Measurements from ENCODE around the gene PDE9A. TPM values are rescaled to one million over a fixed set of nuclear protein-coding genes. Genes with fewer than 3 reads are reported as not detected.
A peak's percentile ranks its signal among the peaks of the same experiment; 100 is the strongest.

PDE9A gene
- total RNA-seq, 1 experiment from 2014 or later = not detected

DNA sequence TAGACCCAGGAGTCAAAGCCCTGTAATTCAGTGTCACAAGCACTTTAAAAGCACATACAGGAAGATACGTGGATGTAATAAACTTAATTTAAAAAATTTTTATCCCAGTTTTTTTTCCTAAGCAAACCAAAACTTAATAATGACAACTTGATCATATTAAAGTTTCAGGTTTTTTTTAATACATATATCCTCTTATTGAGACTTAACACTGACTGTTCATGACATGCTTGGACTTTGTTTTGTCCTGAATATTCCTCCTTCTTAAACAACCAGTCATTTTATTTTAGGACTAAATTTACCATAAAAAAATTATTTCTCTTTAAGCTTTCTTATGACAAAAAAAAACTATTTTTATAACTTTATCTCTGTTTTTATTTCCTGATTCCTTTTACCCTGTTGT lies 161.8 kb downstream of the PDE9A start:
- DNase-seq = no peak
- Histone ChIP-seq H3K9me2 (replicated peaks; ENCODE audit: insufficient read depth, low read length) (no peaks in the 10 kb centered on the region), H3K4me3 (ENCODE audit: low read length) (no peak overlapping the region), H3K27me3 (ENCODE audit: low read length) (no peaks in the 10 kb centered on the region), H3K9ac (ENCODE audit: low read length) (no peak overlapping the region), H3K27ac (ENCODE audit: low read length) (no peak overlapping the region), H3K4me2 (ENCODE audit: low read depth, low read length, poor library complexity, severe bottlenecking) (no peak overlapping the region), H3K36me3 (ENCODE audit: insufficient read depth, low read length) (no peaks in the 10 kb centered on the region), H4K20me1 (ENCODE audit: insufficient read depth, low read depth, low read length) (0 out of 2 replicates have a peak, but pooled peaks cover 3% of the 10 kb centered on the region), H3K79me2 (ENCODE audit: low read length) (no peaks in the 10 kb centered on the region), H3K9me3 (ENCODE audit: low read length) (peaks cover 3% of the 10 kb centered on the region; the same call in 1 of the 2 replicates), H2AFZ (ENCODE audit: low read length) (no peak overlapping the region), H3K4me1 (ENCODE audit: low read length) (no peaks in the 10 kb centered on the region)

- peaks cover 3% of the 10 kb centered on the region; the same call in 1 of the 2 replicates for H3K9me3 ChIP-seq (ENCODE audit: low read length)
These were observed 164.9 kb downstream of the PDE9A start for GRCh38 chr21:42818328-42818749.

DNA sequence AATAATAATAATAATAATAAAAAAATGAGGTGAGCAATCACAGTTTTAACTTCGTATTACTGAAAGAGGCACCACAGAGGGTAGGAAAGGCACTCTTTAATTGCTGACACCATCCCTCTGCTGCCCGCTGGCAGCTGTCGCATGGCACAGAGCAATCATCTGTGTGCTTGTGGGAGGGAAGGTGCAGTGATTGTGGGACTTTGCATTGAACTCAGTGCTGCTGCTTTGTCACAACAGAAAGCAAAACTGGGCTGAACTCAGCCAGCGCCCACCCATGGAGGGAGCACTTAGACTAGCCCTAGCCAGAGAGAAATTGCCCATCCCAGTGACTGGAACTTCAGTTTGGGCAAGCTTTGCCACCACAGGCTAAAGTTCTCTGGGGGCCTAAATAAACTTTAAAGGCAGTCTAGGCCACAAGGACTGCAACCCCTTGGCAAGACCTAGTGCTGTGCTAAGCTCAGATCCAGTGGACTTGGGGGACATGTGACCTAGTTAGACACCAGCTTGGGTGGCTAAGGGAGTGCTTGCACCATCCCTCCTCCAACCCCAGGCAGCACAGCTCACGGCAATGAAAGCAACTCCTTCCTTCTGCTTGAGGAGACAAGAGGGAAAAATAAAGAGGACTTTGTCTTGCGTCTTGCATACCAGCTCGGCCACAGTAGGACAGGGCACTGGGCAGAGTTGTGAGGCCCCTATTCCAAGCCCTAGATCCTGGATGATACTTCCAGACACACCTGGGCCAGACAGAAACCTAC lies 166.6 kb downstream of the PDE9A start:
- Histone ChIP-seq H4K20me1 (ENCODE audit: insufficient read depth, low read depth, low read length) (0 out of 2 replicates have a peak, but pooled peaks cover 3% of the 10 kb centered on the region), H3K79me2 (ENCODE audit: low read length) (no peaks in the 10 kb centered on the region), H3K4me3 (ENCODE audit: low read length) (no peak overlapping the region), H3K4me2 (ENCODE audit: low read depth, low read length, poor library complexity, severe bottlenecking) (no peak overlapping the region), H3K27ac (ENCODE audit: low read length) (no peak overlapping the region), H3K9me2 (replicated peaks; ENCODE audit: insufficient read depth, low read length) (no peaks in the 10 kb centered on the region), H3K9ac (ENCODE audit: low read length) (no peak overlapping the region), H2AFZ (ENCODE audit: low read length) (no peak overlapping the region), H3K27me3 (ENCODE audit: low read length) (no peaks in the 10 kb centered on the region), H3K9me3 (ENCODE audit: low read length) (peaks cover 1% of the 10 kb centered on the region; the same call in 1 of the 2 replicates), H3K36me3 (ENCODE audit: insufficient read depth, low read length) (no peaks in the 10 kb centered on the region), H3K4me1 (ENCODE audit: low read length) (no peaks in the 10 kb centered on the region)
- peak; percentile 29 for DNase-seq

More at GRCh38 chr21:42818328-42818749, 164.9 kb downstream of the PDE9A start:
- H2AFZ ChIP-seq (ENCODE audit: low read length) = no peak overlapping the region
- DNase-seq = peak; percentile 78
- H3K4me3 ChIP-seq (ENCODE audit: low read length) = no peak overlapping the region
- no peaks in the 10 kb centered on the region for H3K27me3 ChIP-seq (ENCODE audit: low read length)
- H3K9ac ChIP-seq (ENCODE audit: low read length) = no peak overlapping the region
- H3K4me1 ChIP-seq (ENCODE audit: low read length) = no peaks in the 10 kb centered on the region
- no peaks in the 10 kb centered on the region for H3K9me2 ChIP-seq (replicated peaks; ENCODE audit: insufficient read depth, low read length)
- no peaks in the 10 kb centered on the region for H3K79me2 ChIP-seq (ENCODE audit: low read length)
- H3K27ac ChIP-seq (ENCODE audit: low read length) = no peak overlapping the region
- no peaks in the 10 kb centered on the region for H3K36me3 ChIP-seq (ENCODE audit: insufficient read depth, low read length)
- H3K4me2 ChIP-seq (ENCODE audit: low read depth, low read length, poor library complexity, severe bottlenecking) = no peak overlapping the region
- 0 out of 2 replicates have a peak, but pooled peaks cover 3% of the 10 kb centered on the region for H4K20me1 ChIP-seq (ENCODE audit: insufficient read depth, low read depth, low read length)

DNA sequence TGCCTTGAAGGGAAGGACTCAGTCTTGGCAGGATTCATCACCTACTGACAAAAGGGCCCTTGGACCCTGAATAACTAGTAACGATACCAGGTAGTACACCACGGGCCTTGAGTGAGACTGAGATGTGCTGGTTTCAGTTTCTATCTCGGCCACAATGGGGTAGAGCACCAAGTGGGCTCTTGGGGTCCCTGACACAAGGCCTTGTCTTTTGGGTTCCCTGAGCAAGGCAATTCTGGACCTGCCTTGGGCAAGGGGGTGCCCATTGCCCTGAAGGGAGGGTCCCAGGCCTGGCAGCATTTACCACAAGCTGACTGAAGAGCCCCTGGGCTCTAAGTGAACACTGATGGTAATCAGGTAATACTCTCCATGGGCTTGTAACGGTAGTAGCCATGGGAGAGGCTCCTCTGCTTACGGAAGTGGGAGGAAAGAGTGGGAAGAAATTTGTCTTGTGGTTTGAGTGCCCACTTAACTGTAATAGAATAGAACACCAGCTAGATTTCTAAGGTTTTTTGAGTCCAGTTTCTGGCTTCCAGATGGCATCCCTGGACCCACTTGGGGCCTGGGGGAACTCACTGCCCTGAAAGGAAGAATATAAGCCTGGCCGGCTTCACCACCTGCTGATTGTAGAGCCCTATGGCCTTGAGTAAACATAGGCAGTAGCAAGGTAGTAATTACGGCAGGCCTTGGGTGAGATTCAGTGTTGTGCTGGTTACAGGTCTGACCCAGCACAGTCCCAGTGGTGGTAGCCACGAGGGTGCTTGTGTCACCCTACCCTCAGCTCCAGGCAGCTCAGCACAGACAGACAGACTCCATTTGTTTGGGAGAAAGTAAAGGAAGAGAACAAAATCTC lies 167.4 kb downstream of the PDE9A start:
- Histone ChIP-seq H4K20me1 (ENCODE audit: insufficient read depth, low read depth, low read length) (0 out of 2 replicates have a peak, but pooled peaks cover 3% of the 10 kb centered on the region), H3K4me3 (ENCODE audit: low read length) (no peak overlapping the region), H3K36me3 (ENCODE audit: insufficient read depth, low read length) (no peaks in the 10 kb centered on the region), H3K27ac (ENCODE audit: low read length) (no peak overlapping the region), H3K9me2 (replicated peaks; ENCODE audit: insufficient read depth, low read length) (no peaks in the 10 kb centered on the region), H3K9me3 (ENCODE audit: low read length) (no peaks in the 10 kb centered on the region), H3K27me3 (ENCODE audit: low read length) (no peaks in the 10 kb centered on the region), H3K4me2 (ENCODE audit: low read depth, low read length, poor library complexity, severe bottlenecking) (no peak overlapping the region), H3K9ac (ENCODE audit: low read length) (no peak overlapping the region), H2AFZ (ENCODE audit: low read length) (no peak overlapping the region), H3K4me1 (ENCODE audit: low read length) (no peaks in the 10 kb centered on the region), H3K79me2 (ENCODE audit: low read length) (no peaks in the 10 kb centered on the region)
- DNase-seq = peak; percentile 26

Other genes with a start within 250 kb of the PDE9A start
- not detected in 2 replicates for gene UBASH3A, start 249.7 kb upstream of the PDE9A start, total RNA-seq (2014; rRNA removed; shearing (Covaris generic); ENCODE audit: low replicate concordance)
- 0.26 and 0.54 TPM in 2 replicates for gene RSPH1, start 157.4 kb upstream of the PDE9A start, total RNA-seq (2014; rRNA removed; shearing (Covaris generic); ENCODE audit: low replicate concordance)
- 47.1 and 51.4 TPM in 2 replicates for gene SLC37A1, start 139.8 kb upstream of the PDE9A start, total RNA-seq (2014; rRNA removed; shearing (Covaris generic); ENCODE audit: low replicate concordance)
- 15.3 and 24.9 TPM in 2 replicates for gene WDR4, start 225.9 kb downstream of the PDE9A start, total RNA-seq (2014; rRNA removed; shearing (Covaris generic); ENCODE audit: low replicate concordance)
- 10.7 and 21.0 TPM in 2 replicates for gene NDUFV3, start 239.7 kb downstream of the PDE9A start, total RNA-seq (2014; rRNA removed; shearing (Covaris generic); ENCODE audit: low replicate concordance)